Lower leg skin (tissue), 4 donors: Measurements from ENCODE around the gene DTX2. TPM values are rescaled to one million over a fixed set of nuclear protein-coding genes. Genes with fewer than 3 reads are reported as not detected.
A peak's percentile ranks its signal among the peaks of the same experiment; 100 is the strongest.
"Not testable (repeated sequence)": the region's sequence is repeated elsewhere in the genome, so short reads cannot be mapped to it uniquely, and the experiment has no call there.

Experiments used
- DNase-seq, 2 donors: peaks; one replicate each; pipeline ENCODE4 v3.0.0-alpha.2; 2019; ENCODE audit warnings: low spot score in 2 of 2
- H3K4me3 ChIP-seq: fragments of 200-600 bp; sonication (generic); 2 replicates; pipeline ENCODE4 v1.5.1; 2017; ENCODE audit warnings: mild to moderate bottlenecking, low read depth; ENCODE audit not compliant: poor library complexity, severe bottlenecking
- POLR2A ChIP-seq, 2 donors: fragments of 450-650 bp; IDR thresholded peaks; one replicate each; pipeline ENCODE4 v1.6.1; 2016 to 2017; ENCODE audit warnings: antibody characterized with exemption in 2 of 2, mild to moderate bottlenecking in 1 of 2, moderate library complexity in 1 of 2
- WGBS, 2 donors: methylation state at CpG; one replicate each; pipeline ENCODE4 v1.1.5; 2018; 5-methylcytosine and 5-hydroxymethylcytosine counted together
- intact Hi-C: fragments of 100-400 bp; cut with DNase I; formaldehyde crosslinking; loops from one replicate; pipeline ENCODE4 v1.15.0; 2023; ENCODE audit warnings: low total_unique reads
- total RNA-seq, 4 donors: library from RNA; depleted of rRNA; stranded (reverse); fragments of >200 nt; gene quantifications; one replicate each; pipeline ENCODE4 v1.1.0, GENCODE V29; 2016
- TF ChIP-seq, protein P1 (sequence below), 3 donors: fragments of 450-650 bp; IDR thresholded peaks; one replicate each; pipeline ENCODE4 v1.5.1; 2016; ENCODE audit warnings: antibody characterized with exemption in 3 of 3, mild to moderate bottlenecking in 3 of 3, moderate library complexity in 2 of 3

DTX2 gene
- total RNA-seq: 100 to 1,000 TPM in 1 of 4 donors, 10 to 100 TPM in 3; 48.2 to 103 (median 57.7) TPM

DNA sequence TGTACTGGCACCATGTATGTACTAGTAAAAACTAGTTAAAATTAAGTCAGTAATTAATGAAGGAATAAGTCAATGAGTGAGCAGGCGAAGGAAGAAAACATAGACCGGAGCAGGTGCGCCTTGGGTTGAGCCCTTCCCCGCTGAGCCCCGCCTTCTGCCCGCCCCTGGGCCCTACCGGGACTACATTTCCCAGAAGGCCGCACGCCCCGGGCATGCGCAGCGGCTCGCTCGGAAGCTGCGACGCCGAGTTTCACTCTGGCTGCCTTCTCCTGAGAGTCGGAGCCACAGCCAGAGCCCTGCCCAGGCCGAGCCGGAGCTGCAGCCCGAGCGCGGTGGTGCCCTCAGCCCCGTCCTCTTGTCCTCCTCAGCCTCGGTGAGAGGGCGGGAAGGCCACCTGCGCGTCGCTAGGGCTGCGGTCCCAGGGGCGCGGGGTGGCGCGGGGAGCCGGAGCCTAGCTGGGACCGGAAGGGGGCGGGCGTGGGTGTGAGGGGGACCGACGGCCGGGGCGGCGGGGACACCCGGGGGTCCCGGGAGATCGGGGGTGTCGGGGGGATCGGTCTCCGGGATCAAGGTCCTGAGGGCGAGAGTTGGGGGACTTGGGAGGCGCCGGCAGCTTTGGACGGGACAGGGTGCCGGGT lies at the start of gene DTX2:
Gene DTX2, plus strand, starts transcription at position 246 of the 638 bp plus-strand sequence. CDS start 18,801 bp downstream, outside the sequence.
- WGBS, 2 donors: no CpG with 5 or more reads among the region's 54 CpGs
- peak within 1 kb of the TSS; percentile 58 for H3K4me3 ChIP-seq
- intact Hi-C loops: not testable (repeated sequence)
- DNase-seq: peak in 1 of 2 donors; percentile 88

DNA sequence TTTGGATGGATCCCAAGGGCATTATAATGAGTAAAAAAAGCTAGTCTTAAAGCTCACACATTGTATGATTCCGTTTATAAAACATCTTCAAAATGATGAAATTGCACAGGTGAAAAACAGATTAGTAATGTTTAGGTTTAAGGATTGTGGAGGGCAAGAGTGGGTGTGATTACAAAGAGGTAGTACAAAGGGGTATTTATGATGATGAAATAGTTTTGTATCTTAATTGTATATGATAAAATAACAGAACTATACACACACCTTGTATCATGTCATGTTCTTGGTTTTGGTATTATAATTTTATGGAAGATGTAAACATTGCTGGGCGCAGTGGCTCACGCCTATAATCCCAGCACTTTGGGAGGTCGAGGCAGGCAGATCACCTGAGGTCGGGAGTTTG lies 49.3 kb upstream of the DTX2 start:
- H3K4me3 ChIP-seq: no peak overlapping the region
- DNase-seq: no peak
- TF ChIP-seq POLR2A (IDR thresholded peaks at IDR 0.05): no peak
- TF ChIP-seq, protein P1, sequence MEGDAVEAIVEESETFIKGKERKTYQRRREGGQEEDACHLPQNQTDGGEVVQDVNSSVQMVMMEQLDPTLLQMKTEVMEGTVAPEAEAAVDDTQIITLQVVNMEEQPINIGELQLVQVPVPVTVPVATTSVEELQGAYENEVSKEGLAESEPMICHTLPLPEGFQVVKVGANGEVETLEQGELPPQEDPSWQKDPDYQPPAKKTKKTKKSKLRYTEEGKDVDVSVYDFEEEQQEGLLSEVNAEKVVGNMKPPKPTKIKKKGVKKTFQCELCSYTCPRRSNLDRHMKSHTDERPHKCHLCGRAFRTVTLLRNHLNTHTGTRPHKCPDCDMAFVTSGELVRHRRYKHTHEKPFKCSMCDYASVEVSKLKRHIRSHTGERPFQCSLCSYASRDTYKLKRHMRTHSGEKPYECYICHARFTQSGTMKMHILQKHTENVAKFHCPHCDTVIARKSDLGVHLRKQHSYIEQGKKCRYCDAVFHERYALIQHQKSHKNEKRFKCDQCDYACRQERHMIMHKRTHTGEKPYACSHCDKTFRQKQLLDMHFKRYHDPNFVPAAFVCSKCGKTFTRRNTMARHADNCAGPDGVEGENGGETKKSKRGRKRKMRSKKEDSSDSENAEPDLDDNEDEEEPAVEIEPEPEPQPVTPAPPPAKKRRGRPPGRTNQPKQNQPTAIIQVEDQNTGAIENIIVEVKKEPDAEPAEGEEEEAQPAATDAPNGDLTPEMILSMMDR (IDR thresholded peaks at IDR 0.05): no peak
- intact Hi-C loops: no loop called here
- 73 to 76% methylated on average over 5 of the region's 5 CpGs for WGBS, 2 donors

DNA sequence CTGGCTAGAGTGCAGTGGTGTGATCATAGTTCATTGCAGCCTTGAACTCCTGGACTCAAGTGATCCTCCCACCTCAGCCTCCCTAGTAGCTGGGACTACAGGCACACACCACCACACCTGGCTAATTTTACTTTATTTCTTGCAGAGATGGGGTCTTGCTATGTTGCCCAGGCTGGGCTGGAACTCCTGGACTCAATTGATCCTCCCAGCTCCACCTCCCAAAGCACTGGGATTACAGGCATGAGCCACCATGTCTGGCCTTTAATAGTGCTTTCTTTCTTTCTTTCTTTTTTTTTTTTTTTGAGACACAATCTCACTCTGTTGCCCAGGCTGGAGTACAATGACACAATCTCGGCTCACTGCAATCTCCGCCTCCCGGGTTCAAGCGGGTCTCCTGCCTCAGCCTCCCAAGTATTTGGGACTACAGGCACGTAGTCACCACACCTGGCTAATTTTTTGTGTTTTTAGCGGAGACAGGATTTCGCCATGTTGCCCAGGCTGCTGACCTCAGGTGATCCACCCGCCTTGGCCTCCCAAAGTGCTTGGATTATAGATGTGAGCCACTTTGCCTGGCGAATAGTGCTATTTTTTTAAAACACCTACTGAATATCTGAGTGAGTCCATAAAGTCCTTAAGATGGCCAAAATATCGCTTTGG lies 43.7 kb upstream of the DTX2 start:
- DNase-seq, H3K4me3 ChIP-seq, intact Hi-C loops: not testable (repeated sequence)
- WGBS, 2 donors: 97% methylated on average over 10 of the region's 10 CpGs

DNA sequence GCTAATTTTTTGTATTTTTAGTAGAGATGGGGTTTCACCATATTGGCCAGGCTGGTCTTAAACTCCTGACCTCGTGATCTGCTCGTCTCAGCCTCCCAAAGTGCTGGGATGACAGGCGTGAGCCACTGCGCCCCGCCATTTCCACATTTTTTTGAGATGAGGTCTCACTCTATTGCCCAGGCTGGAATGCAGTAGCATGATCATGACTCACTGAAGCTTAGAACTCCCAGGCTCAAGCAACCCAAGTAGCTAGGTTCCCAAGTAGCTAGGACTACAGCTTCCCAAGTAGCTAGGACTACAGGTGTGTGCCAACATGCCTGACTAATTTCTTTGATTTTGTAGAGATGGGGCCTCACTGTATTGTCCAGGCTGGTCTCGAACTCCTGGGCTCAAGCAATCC lies 40.4 kb upstream of the DTX2 start:
- H3K4me3 ChIP-seq, intact Hi-C loops, DNase-seq: not testable (repeated sequence)
- 64 to 78% methylated on average over 6 of the region's 6 CpGs for whole genome bisulfite sequencing, 2 donors

DNA sequence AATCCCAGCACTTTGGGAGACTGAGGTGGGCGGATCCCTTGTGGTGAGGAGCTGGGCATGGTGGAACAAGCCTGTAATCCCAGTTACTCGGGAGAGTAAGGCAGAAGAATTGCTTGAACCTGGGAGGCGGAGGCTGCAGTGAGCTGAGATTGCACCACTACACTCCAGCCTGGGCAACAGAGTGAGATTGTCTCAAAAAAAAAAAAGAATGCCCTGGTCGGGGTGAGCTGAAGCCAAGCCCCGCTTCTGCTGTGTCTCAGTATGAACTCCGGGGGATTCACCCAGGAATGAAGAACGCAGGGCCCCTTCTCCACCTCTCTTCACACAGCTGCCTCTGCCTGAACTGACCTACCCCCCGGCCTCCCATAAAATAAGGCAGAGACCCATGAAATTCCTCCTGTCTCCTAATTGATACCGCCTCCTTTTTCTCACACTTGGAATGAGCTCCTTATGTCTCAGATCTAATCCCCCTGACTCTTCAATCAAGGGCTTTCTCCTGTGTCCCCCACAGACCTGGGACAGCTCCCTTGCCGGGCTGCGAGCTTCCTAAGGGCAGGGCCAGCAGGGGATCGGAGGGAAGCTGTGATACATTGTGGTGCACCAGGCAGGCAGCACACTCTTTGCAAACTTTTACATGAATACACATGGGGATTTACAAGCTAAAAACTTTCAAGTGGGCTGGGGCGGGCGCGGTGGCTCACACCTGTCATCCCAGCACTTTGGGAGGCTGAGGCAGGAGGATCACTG lies 37.7 kb upstream of the DTX2 start:
- H3K4me3 ChIP-seq: no peak overlapping the region
- 43 to 52% methylated on average over 15 of the region's 15 CpGs for WGBS, 2 donors
- TF ChIP-seq, protein P1 (IDR thresholded peaks at IDR 0.05): no peak
- intact Hi-C loops: no loop called here
- DNase-seq: peak in 1 of 2 donors; percentile 59

DNA sequence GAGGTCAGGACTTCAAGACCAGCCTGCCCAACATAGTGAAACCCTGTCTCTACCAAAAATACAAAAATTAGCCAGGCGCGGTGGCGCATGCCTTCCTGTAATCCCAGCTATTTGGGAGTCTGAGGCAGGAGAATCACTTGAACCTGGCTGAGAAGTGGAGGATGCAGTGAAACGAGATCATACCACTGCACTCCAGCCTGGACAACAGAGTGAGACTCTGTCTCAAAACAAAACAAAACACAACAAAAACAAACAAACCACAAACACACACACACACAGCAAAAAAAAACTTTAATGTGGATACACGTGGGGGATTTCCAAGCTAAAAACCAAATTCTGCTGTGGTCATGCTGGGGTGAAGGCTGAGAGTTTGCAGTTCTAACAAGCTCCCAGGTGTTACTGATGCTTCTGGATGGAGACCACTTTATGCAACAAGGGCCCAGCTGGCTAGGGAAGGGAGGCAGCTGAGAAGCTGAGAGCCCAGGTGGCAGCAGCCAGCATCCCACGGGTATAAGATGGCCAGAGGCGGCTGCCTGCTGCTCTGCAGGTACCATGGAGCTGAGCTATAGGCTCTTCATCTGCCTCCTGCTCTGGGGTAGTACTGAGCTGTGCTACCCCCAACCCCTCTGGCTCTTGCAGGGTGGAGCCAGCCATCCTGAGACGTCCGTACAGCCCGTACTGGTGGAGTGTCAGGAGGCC lies 36.9 kb upstream of the DTX2 start, which contains the start of gene ZP3:
Gene ZP3, plus strand, starts transcription at position 538 of the 699 bp plus-strand sequence. Its CDS starts 15 bp downstream, at position 553.
- no peak within 1 kb of the TSS for H3K4me3 ChIP-seq
- no peak for DNase-seq
- WGBS, 2 donors: 79 to 88% methylated on average over 6 to 7 of the region's 10 CpGs
- no peak for TF ChIP-seq POLR2A (IDR thresholded peaks at IDR 0.05)
- TF ChIP-seq, protein P1 (IDR thresholded peaks at IDR 0.05): no peak
- intact Hi-C loops: no loop called here

DNA sequence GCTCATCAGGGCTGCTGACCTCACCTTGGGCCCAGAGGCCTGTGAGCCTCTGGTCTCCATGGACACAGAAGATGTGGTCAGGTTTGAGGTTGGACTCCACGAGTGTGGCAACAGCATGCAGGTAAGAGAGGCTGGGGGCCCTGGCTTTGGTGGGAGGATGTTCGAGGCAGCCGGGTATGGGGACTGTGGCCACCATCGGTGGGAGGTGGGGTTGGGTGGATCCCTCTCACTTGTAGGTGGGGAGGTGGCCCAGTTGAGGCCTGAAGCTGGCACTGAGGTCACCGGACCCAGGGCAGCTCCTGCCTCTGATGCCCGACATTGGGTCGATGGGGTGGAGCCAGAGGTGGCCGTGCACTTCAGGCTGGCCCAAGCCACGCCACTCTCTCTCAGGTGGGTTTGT lies 36.4 kb upstream of the DTX2 start:
- 93 to 100% methylated on average over 8 to 9 of the region's 9 CpGs for WGBS, 2 donors
- intact Hi-C loops: no loop called here
- H3K4me3 ChIP-seq: no peak overlapping the region

DNA sequence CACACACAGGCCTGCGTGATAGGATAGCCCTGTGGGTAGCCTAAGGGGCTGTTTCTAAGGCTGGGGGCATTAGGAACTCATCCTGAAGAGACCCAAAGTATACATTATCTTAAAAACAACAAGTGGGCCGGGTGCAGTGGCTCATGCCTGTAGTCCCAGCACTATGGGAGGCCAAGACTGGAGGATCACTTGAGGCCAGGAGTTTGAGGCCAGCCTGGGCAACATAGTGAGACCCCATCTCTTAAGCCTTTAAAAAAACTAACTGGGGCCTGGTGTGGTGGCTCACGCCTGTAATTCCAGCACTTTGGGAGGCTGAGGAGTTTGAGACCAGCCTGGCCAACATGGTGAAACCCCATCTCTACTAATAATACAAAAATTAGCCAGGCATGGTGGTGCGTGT lies 36.0 kb upstream of the DTX2 start:
- not testable (repeated sequence) for H3K4me3 ChIP-seq

More for the DNA sequence above, 36.4 kb upstream of the DTX2 start:
- no peak for DNase-seq
- TF ChIP-seq, protein P1 (IDR thresholded peaks at IDR 0.05): no peak
- no peak for TF ChIP-seq POLR2A (IDR thresholded peaks at IDR 0.05)

More for the DNA sequence above, 36.0 kb upstream of the DTX2 start:
- WGBS, 2 donors: 94 to 100% methylated on average over 3 of the region's 4 CpGs
- DNase-seq, intact Hi-C loops: not testable (repeated sequence)
